GM19043 (cell line): ENCODE data around the gene TM7SF2.

Source experiments
- ATAC-seq: cut with Tn5 transposase; IDR thresholded peaks from one replicate; pipeline ENCODE4 v1.9.1; 2021; ENCODE audit warnings: low read depth; ENCODE audit not compliant: unreplicated experiment

TM7SF2 gene

DNA sequence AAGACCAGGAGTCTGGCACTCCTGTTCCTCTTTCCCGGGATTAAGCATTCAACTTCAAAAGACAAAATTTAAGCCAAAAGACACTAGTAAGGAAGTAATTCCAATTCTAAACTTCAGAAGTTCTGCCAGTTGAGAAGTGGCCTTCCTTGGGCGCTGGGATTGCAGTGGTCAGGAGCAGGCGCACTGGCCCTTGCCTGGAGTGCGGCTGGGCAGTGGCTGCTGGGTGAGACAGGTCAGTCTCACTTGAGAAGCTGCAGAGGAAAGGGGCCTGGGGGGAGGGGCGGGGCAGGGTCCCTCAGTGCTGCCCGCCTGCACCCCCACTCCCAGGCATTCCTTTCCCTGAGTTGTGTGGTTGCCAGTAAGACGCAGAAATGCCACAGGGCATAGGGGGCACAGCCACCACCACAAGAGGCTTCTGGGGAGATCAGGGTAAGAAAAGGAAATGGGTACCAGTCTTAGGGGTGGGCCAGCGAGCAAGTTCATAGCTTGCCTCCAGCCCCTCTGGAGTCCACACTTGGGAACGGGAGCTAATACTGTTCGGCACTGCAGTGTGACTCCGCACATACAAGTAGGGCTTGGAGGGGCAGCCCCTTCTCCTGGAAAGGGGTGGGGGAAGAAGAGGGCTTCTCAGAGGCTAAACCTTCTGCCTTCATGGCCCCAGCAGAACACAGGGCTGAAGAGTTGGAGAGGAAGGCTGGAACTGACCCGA lies 16.0 kb downstream of the TM7SF2 start:
- ATAC-seq: no peak

DNA sequence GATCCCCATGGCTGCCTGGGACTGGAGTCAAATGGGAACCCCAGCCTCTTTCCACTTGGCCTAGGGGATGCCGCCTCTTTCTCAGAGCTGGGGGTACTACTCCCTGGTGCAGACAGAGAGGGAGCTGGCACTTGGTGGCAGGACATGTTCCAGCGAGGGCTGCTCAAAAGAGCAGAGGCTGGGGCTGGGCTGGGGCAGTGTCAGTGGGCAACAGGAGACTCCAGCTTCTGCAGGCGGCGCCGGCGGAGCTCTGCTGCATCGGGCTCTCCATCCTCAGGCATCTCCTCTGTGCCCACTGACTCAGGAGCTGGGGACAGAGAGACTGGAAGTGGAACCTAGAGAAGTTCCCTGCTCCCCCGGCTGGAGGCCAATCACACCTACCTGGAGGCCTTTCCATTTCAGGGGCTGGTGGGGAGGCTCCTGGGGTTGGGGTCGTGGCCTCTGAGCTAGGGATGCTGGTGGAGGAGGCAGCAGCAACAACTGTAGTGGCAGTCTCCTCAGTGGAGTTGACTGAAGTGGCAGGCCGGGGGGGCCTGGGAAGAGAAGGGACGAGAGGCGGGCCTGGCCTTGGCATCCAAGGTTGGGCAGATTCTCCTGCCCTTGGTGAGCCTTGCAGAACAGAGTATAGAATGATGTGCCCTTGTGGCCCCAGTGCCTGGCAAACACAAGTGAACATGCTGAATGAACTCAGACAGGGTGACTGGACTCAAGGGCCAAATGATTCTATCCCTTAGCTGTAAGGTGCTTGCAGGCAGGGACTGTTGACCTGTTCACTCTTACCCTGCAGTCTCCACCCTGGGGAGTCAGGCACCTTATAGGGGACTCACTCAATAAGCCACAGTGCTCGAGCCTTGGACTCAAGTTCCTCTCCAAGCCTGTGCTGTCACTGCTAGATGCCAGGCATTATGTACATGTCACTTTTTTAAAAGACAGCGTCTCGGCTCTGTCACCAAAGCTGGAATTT lies 16.8 kb downstream of the TM7SF2 start:
- no peak for ATAC-seq

DNA sequence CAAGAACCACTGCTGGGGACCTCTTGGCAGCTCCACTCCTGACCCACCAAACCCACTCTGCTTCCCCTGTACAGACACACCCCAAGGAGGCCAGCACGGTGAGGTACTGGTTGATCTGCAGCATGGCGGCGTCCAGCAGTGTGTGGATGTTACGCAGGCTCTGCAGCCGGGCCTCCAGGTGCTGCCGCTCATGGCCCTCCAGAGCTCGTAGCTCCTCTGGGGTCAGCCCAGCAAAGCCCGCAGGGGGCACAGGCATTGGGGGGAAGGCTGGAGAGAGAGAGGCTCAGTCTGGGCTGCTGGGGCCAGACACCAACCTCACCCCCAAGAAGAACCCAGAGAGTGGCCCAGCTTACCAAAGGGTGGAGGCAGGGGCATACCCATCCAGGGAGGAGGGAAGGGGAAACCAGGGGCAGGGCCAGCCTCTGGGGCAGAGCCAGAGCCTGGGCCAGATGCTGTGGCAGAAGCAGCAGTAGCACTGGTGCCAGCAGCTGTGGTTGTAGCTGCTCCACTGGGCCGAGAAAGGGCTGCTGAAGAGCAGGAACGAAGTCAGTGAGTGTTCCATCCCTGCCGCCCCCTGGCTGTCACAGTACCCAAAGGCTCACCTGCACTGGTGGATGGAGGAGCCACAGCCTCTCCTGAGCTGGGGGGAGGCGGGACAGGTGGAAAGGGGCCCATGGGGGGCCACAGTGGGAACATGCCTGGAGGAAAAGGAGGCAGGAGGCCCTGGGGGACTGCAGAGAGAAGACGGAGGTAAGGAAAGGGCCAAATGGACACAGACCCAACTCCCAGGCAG lies 18.2 kb downstream of the TM7SF2 start:
- no peak for ATAC-seq

DNA sequence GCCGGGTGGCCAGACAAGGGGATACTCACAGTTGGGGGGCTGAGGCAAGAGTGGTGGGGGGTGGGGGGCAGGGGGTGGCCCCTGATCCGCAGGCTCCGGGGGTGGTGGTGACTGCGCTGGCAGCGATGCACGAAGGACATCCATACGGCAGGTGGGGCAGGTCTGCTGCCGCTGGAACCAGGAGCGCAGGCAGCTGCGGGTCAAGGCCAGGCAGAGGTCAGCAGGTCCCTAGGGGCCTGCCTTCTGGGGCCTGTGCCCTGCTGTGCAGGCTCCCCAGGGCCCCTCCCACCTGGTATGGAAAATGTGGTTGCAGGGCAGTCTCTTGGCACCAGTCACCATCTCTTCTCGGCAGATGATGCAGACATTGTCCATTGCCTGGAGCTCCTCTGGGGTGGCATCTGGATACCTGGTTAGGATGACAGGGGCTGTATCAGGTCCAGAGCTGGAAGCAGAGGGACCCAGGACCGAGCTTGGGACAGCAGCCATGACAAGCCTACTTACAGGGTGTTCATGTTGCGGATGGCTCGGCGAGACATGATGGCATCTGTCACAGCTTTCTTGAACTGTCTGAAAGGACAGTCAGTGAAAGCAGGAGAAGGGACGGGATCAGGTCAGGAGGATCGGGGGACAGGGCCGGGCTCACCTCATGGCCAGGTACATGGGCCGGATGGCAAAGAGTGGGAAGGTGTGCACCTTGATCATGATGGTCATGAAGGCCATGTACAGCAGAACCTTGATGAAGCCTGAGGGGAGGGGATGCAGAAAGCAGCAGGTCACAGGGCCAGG lies 19.2 kb downstream of the TM7SF2 start:
- no peak for ATAC-seq

DNA sequence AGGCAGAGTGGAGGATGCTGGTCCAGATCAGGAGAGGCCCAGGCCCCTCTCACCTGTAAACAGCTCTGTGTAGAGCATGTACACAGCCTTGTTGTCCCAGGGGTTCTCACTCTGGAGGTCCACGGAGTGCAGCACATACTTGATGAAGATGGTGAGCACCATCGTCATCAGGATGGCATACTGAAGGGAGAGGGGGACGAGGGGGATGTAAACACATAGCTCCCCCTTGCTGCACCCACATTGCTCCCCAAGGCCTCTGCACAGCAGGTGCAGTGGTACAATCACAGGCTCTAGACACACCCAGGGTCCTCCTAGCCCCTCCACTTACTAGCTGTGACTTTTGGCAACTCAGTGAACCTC lies 19.7 kb downstream of the TM7SF2 start:
- no peak for ATAC-seq

DNA sequence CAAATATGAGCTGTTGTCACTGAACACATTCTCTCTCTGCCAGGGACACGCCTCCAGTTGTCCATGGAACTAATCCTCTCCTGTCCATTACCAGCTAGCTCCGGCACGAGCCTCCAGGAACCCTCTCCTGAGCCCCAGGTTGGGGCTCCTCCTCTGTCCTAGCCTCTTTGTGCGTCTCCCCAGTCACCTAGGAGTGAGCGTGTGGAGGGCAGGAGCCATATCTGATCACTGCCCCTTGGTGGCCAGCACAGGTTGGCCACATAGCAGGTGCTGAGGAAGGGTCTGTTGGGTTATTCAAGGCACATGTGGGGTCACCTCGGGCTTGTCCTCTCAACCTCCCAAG lies 20.2 kb downstream of the TM7SF2 start:
- no peak for ATAC-seq

DNA sequence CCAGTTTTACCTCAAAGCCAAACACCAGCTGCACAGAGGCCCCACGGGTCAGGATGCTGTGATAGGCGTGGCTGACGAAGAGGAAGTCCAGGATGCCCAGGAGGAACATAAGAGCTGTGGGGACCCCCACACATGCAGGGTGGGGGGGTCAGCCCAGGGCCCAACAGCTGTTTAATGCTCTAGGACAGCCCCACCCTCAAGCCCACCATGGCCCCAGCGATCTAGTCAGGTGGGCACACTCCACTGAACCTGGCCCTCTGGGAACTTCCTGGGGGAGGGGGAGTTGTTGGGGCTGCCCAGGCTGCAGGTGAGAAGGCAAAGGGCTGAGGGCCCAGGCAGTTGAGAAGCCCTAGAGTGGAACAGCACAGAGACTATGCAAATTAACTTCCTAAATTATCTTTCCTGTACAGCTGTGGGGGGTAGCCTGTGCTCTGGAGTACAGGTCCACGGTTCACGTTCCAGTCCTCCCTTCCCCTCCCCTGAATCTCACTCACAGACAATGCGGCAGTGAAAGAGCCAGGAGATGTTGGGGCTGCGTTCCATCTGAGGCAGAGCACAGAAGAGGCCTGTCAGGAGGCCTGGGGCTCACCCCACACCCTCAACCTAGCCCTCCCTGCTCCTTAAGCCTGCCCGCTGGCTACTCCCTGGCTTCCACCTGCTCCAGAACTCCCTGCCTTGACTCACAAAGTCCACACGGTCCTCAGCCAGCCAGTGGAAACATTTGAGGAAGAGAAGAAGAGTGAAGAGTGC lies 20.7 kb downstream of the TM7SF2 start:
- no peak for ATAC-seq

DNA sequence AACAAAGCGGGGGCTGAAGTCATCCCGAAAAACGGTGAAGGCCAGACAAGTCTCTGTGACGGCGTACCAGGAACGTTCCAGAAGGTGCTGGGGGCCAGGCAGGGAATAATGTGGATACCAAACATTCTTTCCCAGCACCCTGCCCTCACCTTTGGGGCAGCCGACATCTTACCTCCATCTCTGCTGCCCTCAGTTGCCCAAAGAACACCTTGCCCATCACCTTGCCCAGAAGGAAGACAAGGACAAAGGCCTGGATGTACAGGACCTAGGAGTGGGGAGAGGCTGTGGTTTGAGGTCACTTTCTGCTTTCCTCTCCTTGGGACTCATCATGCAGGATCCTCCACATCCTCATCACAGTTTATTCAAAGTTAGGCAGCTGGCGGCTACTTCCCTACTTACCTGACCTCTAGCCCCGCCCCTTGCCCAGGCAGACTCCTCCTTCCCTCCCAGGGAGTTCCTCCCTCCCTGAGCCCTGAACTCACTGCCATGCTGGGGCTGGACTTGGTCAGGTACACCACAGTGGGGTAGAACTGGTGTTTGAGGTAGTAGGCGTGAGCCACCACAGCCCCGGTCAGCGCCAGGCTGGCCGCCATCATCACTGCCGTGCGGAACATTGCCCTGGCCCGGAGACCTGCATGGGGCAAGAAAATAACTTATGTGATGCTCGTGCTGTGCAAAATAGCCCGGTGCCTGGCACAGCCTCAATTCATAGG lies 21.5 kb downstream of the TM7SF2 start:
- no peak for ATAC-seq

DNA sequence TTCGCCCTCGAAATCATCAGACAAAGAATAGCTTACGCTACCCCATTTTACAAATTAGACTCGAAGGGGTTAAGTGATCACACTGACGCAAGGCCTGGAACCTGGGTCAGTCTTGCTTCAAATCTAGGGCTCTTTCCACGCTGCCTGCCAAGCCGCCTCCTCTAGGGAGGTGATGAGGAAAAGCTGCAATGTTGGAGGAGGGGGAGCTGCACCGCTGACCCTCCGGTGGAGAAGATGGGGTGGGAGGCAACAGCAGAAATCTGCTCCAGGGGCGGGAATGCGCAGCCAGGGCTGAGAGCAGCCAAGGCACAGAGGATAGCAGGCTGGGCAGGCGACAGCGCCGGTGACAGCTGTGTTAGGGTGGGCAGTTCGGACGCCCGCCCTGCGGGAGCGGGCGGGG lies 22.1 kb downstream of the TM7SF2 start:
- no peak for ATAC-seq

DNA sequence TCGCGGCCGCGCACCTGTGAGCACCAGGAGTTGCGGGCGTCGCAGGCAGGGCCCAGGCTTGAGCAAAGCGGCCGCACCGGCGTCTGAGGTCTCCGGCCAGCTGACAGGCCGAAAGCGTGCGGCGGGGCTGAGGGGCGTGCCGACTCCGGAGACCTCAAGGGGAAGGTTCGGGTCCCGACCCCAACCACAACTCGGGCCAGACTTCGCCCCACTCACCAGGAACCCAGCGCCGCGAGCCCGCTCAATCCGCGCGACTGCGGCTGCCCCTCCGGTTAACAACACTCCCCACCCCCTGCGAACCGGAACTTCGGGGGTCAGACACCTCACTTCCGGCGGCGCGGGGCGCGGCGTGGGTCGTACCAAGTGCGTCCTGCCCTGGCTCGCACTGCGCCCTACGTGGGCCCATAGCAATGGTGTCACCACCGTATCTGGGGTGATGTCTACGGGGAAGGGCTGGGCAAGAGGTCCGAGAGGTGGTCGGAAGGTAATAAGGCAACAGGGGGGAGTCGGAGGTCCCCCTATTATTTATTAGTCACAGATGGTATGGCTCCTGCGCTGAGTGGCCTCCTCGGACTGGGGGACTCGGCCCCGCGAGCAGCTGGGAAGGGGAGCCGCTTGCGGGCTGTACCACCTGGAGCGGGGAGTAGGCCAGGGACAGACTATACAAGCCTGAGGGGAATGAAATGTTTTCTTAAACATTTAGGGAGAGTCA lies 22.7 kb downstream of the TM7SF2 start, which contains the start of gene SYVN1:
TSS of gene SYVN1 (minus strand) at position 280 of the 712 bp plus-strand sequence. CDS start 918 bp downstream, outside the sequence.
- ATAC-seq: peak; percentile 44

DNA sequence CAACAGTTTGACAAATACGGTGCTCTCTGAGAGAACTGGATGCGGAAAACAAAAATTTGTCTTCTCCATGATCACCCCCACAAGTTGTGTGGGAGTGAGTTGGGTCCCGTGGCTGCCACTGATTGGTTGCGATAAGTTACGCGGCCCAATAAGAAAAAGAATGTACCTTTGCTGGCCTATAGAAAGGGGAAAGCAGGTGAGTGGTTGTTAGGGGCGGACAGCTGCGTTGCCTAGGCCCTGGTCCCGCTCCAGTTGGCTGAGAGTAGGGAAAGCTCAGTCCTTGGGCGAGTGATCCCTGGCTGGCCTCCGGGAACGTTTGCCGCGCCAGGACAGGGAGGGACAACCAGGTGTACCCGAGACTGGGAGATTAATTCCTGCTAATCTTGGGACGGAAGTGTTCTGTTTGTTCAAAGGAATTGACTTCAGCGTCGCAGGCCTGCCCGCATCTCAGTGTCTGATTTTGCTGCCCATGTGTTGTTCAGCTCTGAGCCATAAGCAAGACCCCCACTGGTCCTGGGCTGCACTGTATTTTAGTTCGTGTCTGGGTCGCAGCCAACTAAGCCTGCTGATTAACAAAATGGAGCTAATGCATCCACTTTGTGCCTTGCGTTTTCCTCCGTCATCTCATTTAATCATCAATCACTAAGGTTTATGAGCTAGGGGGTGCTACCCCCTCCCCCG lies 23.4 kb downstream of the TM7SF2 start:
- peak; percentile 62 for ATAC-seq

DNA sequence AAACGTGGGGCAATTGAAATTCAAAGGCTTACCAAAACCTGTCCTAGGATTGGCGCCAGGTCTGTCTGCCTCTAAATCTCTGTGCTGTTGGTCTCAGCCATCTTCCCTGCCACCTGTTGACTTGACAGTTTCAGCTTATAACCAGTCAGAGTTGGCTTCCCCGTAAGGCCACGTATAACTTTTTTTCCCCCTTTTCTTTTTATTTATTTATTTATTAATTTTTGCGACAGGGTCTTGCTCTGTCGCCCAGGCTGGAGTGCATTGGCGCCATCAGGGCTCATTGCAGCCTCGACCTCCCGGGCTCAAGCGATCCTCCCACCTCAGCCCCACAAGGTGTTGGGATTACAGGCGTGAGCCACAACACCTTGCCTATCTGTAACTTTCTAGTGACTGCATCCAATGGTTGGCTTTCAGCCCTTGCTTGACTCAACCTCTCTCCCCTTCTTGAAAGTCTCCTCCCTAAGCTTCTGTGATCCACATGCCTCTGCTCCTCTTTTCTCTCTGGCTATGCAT lies 24.0 kb downstream of the TM7SF2 start:
- ATAC-seq: no peak

DNA sequence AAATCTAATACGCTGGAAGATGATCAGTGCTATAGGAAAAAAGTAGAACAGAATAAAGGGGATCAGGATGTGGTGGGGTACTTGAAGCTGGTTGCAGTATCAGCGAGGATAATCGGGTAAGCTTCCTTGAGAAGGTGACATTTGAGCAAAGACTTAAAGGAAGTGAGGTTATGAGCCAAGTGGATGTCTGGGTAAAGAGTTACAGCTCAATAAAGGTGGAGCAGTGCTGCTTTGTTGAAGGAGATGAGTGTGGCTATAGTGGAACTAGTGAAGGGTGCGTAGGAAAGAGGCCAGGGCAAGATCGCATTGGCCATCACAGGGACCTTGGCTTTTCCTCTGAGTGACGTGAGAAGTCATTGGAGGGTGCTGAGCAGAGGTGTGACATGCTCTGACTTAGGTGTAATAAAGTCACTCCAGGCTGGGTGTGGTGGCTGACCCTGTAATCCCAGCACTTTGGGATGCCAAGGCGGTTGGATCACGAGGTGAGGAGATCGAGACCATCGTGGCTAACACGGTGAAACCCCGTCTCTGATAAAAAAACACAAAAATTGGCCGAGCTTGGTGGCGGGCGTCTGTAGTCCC lies 24.9 kb downstream of the TM7SF2 start:
- ATAC-seq: no peak

DNA sequence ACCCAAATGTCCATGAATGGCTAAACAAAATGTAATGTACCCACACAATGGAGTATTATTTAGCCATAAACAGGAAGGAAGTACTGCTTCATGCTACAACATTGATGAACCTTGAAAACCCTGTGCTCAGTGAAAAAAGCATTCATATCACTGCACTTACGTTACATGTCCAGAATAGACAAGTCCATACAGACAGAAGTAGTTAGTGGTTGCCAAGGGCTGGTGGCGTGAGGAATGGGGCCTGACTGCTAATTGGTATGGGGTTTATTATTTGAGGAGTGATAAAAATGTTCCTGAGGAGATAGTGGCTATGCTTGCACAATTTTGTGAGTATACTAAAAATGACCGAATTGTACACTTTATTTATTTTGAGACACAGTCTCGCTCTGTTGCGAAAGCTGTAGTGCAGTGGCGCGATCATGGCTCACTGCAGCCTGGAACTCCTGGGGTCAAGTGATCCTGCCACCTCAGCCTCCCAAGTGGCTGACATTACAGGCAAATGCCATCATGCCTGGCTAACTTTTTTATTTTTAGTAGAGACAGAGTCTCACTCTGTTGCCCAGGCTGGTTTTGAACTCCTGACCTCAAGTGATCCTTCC lies 30.3 kb downstream of the TM7SF2 start:
- ATAC-seq: no peak

DNA sequence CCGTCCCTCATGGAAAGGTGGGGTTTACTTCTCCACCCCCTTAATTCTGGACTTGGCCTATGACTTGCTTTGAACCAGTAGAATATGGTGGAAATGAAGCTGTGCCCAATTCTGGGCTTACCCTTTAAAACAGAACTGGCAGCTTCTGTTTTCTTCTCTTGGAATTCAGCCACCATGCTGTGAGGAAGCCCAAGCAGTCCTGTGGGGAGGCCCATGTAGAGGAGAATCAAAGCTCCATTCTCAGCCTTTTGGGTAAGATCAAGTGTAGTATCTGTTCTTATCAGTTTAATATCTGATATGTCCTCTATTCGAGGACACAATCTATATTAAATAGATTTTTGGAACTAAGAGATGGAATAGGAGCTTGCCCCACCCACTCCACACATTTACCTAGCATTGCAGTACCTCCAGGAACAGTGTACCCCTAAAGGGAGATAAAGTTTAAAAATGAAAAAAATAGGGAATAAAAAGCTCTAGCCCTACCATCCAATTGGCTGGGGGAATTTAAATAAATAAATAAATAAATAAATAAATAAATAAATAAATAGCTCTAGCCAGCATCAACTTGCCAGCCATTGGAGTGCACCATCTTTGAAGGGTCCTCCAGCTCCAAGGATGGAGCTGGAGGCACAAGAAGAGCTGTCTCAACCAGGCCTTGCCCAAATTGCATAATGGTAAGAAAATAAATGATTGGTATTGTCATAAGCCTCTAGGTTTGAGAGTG lies 35.8 kb downstream of the TM7SF2 start:
- no peak for ATAC-seq

DNA sequence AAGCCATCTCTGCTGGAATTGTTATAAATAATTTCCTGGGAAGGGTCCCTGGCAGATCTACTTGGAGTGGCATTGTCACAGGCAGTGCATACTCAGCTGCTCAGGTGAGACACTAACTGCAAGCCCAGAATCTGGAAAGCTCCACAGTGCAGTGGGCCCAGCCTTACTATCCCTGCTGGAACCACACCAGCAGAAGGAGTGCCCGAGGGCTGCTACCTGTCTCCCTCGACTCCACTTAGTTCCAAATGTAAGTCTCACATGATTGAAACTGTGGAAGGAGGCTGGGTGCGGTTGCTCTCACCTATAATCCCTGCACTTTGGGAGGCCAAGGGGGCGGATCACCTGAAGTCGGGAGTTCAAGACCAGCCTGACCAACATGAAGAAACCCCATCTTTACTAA lies 37.0 kb downstream of the TM7SF2 start:
- ATAC-seq: no peak
